ENCODE data around the gene ADAMTS14.

DNA sequence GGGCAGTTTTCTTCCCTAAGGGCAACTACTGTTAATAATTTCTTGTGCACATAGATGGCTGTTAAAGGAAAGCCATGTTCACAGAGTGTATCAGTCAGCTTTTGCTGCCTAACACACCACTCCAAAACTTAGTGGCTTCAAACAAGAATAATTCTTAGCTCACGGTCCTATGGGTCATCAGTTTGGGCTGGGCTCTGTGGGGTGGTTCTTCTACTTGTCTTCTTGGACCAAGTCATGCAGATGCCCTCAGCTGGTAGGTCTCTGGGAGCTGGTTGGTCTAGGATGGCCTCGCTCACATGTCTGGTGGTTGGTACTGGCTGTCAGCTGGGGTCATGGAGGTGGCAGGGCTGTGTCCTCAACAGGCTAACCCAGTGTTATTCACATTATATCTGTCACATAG lies 73.2 kb downstream of the ADAMTS14 start:
- TF ChIP-seq POLR2A (IDR thresholded peaks at IDR 0.05; ENCODE audit: low read depth, low read length) (no peak), TAF1 (IDR thresholded peaks at IDR 0.05; ENCODE audit: borderline replicate concordance, low read depth, low read length) (no peak)

Data from GM12892 (cell line).